ENCODE results near the gene CNFN. TPM values are rescaled to one million over a fixed set of nuclear protein-coding genes. Genes with fewer than 3 reads are reported as not detected.

The CNFN gene
- total RNA-seq, 4 donors from 2014 or later = 2.7 TPM; not detected in 3

DNA sequence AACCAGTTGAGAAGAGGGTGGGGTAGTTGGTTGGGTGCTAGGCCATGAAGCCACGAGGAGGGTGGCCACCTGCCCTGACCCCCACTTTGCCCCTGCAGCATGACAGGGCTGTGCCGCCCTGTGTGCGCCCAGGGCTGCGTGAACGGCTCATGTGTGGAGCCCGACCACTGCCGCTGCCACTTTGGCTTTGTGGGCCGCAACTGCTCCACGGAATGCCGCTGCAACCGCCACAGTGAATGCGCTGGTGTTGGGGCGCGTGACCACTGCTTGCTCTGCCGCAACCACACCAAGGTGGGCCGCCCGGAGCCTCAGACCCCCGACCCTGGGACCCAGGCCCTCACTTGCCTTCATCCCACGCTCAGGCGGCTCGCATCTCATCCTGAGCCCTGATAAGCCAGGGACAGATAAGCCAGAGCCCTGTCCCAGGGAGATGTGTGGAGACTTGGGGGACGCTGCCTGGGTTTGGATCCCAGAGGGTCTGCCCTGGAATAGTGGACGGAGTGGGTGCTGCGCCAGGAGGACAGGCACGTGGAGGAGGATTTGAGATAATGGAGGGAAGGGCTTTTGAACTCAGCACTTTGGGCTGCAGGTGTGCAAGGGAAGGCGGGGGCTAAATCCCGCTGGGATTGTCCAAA lies 20.5 kb downstream of the CNFN start:
- 92 to 100% methylated on average over 2 to 27 of the region's 27 CpGs for WGBS, 2 donors (ENCODE audit: low coverage in 1 of 2)
- Histone ChIP-seq H3K4me1 (no peaks in the 10 kb centered on the region), H3K9me3 (no peaks in the 10 kb centered on the region), H3K27ac (no peak overlapping the region), H3K4me3 (no peak overlapping the region), H3K27me3 (no peaks in the 10 kb centered on the region), H3K36me3 (no peaks in the 10 kb centered on the region)
- intact Hi-C loops (cut with DNase I; ENCODE audit: low total_unique reads) (no loop called here), in situ Hi-C loops (cut with MboI; ENCODE audit: low pct_ligation_motif_present in 1 of 4, low pct_unique_long_range_greater_than_20kb in 1 of 4, low sequenced_read_pairs in 3 of 4) (no loop called here)
- TF ChIP-seq POLR2A (IDR thresholded peaks at IDR 0.05) (no peak), EP300 (IDR thresholded peaks at IDR 0.05; ENCODE audit: low read depth) (no peak), POLR2AphosphoS5 (IDR thresholded peaks at IDR 0.05) (no peak)
- TF ChIP-seq, protein P1, sequence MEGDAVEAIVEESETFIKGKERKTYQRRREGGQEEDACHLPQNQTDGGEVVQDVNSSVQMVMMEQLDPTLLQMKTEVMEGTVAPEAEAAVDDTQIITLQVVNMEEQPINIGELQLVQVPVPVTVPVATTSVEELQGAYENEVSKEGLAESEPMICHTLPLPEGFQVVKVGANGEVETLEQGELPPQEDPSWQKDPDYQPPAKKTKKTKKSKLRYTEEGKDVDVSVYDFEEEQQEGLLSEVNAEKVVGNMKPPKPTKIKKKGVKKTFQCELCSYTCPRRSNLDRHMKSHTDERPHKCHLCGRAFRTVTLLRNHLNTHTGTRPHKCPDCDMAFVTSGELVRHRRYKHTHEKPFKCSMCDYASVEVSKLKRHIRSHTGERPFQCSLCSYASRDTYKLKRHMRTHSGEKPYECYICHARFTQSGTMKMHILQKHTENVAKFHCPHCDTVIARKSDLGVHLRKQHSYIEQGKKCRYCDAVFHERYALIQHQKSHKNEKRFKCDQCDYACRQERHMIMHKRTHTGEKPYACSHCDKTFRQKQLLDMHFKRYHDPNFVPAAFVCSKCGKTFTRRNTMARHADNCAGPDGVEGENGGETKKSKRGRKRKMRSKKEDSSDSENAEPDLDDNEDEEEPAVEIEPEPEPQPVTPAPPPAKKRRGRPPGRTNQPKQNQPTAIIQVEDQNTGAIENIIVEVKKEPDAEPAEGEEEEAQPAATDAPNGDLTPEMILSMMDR (IDR thresholded peaks at IDR 0.05) = no peak
- no peak for DNase-seq

DNA sequence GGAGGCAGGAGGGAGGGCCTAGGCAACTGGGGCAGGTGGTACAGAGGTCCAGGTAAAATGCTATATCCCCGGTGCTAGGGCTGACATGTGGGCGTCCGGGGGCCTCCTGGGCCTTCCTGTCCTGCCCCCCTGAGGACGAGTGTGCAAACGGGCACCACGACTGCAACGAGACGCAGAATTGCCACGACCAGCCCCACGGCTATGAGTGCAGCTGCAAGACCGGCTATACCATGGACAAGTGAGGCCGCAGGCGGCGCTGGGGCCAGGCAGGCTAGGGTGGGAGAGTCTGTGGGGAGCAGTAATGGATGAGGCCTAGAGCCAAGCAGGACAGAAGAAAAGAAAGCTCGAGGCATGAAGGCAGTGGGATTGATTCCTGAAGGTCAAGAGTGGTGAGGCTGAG lies 21.3 kb downstream of the CNFN start:
- no peaks in the 10 kb centered on the region for H3K9me3 ChIP-seq
- H3K27ac ChIP-seq = no peak overlapping the region
- 92 to 100% methylated on average over 1 to 15 of the region's 15 CpGs for WGBS, 2 donors (ENCODE audit: low coverage in 1 of 2)
- H3K27me3 ChIP-seq = no peaks in the 10 kb centered on the region
- no peak overlapping the region for H3K4me3 ChIP-seq
- in situ Hi-C loops (cut with MboI; ENCODE audit: low pct_ligation_motif_present in 1 of 4, low pct_unique_long_range_greater_than_20kb in 1 of 4, low sequenced_read_pairs in 3 of 4) (no loop called here), intact Hi-C loops (cut with DNase I; ENCODE audit: low total_unique reads) (no loop called here)
- H3K36me3 ChIP-seq = no peaks in the 10 kb centered on the region
- no peaks in the 10 kb centered on the region for H3K4me1 ChIP-seq
- no peak for DNase-seq
- TF ChIP-seq POLR2A (IDR thresholded peaks at IDR 0.05) (no peak), EP300 (IDR thresholded peaks at IDR 0.05; ENCODE audit: low read depth) (no peak), POLR2AphosphoS5 (IDR thresholded peaks at IDR 0.05) (no peak)
- TF ChIP-seq, protein P1 (IDR thresholded peaks at IDR 0.05) = no peak

DNA sequence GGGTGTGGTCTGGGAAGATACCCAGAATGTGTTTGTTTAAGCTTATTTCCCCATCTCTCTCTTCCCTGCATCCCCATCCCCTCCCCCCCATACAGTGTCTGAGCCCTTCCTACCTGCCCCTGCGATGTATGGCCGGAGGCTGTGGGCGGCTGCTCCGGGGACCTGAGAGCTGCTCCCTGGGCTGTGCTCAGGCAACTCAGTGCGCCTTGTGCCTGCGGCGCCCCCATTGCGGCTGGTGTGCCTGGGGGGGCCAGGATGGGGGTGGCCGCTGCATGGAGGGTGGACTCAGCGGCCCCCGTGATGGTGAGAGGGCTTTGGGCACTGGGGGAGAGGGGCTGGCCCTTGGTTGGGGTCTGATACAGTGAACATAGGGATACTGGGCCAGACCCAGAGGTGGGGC lies 21.7 kb downstream of the CNFN start:
- TF ChIP-seq POLR2A (IDR thresholded peaks at IDR 0.05) (no peak), EP300 (IDR thresholded peaks at IDR 0.05; ENCODE audit: low read depth) (no peak), POLR2AphosphoS5 (IDR thresholded peaks at IDR 0.05) (no peak)
- TF ChIP-seq, protein P1 (IDR thresholded peaks at IDR 0.05) = no peak
- Histone ChIP-seq H3K36me3 (peaks cover 0 to 2% (median 0%) of the 10 kb centered on the region in 4 donors), H3K27ac (no peak overlapping the region), H3K27me3 (no peaks in the 10 kb centered on the region), H3K4me3 (no peak overlapping the region), H3K9me3 (no peaks in the 10 kb centered on the region), H3K4me1 (no peaks in the 10 kb centered on the region)
- 95% methylated on average over 4 to 11 of the region's 11 CpGs for WGBS, 2 donors (ENCODE audit: low coverage in 1 of 2)
- in situ Hi-C loops (cut with MboI; ENCODE audit: low pct_ligation_motif_present in 1 of 4, low pct_unique_long_range_greater_than_20kb in 1 of 4, low sequenced_read_pairs in 3 of 4) (no loop called here), intact Hi-C loops (cut with DNase I; ENCODE audit: low total_unique reads) (no loop called here)
- no peak for DNase-seq

DNA sequence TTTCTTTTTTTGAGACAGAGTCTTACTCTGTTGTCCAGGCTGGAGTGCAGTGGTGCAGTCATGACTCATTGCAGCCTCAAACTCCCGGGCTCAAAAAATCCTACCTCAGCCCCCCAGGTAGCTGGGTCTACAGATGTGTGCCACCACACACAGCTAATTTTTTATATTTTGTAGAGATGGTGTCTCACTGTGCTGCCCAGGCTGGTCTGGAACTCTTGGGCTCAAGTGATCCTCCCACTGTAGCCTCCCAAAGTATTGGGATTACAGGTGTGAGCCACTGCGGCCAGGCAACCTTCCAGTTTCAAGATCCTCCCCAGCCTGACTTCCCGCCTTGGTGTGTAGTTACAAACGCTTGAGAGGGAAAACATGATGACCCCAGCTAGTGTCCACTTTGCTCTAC lies 22.2 kb downstream of the CNFN start:
- no peak for DNase-seq
- Histone ChIP-seq H3K27ac (no peak overlapping the region), H3K27me3 (no peaks in the 10 kb centered on the region), H3K36me3 (peaks cover 0 to 7% (median 0%) of the 10 kb centered on the region in 4 donors), H3K9me3 (no peaks in the 10 kb centered on the region), H3K4me3 (no peak overlapping the region), H3K4me1 (no peaks in the 10 kb centered on the region)
- WGBS, 2 donors (ENCODE audit: low coverage in 1 of 2) = 91% methylated on average over 4 of the region's 4 CpGs; no CpG with 5 or more reads in 1 of the 2 donors
- in situ Hi-C loops (cut with MboI; ENCODE audit: low pct_ligation_motif_present in 1 of 4, low pct_unique_long_range_greater_than_20kb in 1 of 4, low sequenced_read_pairs in 3 of 4) (no loop called here), intact Hi-C loops (cut with DNase I; ENCODE audit: low total_unique reads) (no loop called here)
- TF ChIP-seq POLR2AphosphoS5 (IDR thresholded peaks at IDR 0.05) = no peak
- TF ChIP-seq POLR2A (IDR thresholded peaks at IDR 0.05) = no peak
- TF ChIP-seq EP300 (IDR thresholded peaks at IDR 0.05; ENCODE audit: low read depth) = no peak
- TF ChIP-seq, protein P1 (IDR thresholded peaks at IDR 0.05) = no peak

Measured in transverse colon (tissue), 4 donors.